Mesenchymal stem cell (in vitro differentiated cells and primary cell): ENCODE measurements around the gene STAG3.
"Not testable (repeated sequence)": the region's sequence is repeated elsewhere in the genome, so short reads cannot be mapped to it uniquely, and the experiment has no call there.

Experiments
- DNase-seq: peaks from one replicate; pipeline ENCODE4 v3.0.0-alpha.2; 2013
- H2AFZ ChIP-seq: one replicate; pipeline ENCODE4 v1.6.1; 2013; ENCODE audit warnings: low read depth, mild to moderate bottlenecking, control low read depth, inconsistent platforms, low read length, moderate library complexity
- H2AK5ac ChIP-seq: 2 replicates; pipeline ENCODE4 v1.6.1; 2013; ENCODE audit warnings: low read length, moderate library complexity, mild to moderate bottlenecking, inconsistent platforms; ENCODE audit not compliant: severe bottlenecking
- H2BK120ac ChIP-seq: one replicate; pipeline ENCODE4 v1.6.1; 2013; ENCODE audit warnings: low read depth, mild to moderate bottlenecking, inconsistent platforms, low read length, moderate library complexity
- H2BK12ac ChIP-seq, 2 experiments: one replicate each; pipeline ENCODE4 v1.6.1; 2013; ENCODE audit warnings: inconsistent platforms in 2 of 2, low read length in 2 of 2, mild to moderate bottlenecking in 2 of 2, moderate library complexity in 2 of 2, control low read depth in 1 of 2
- H2BK15ac ChIP-seq: one replicate; pipeline ENCODE4 v1.6.1; 2013; ENCODE audit warnings: mild to moderate bottlenecking, low read depth, inconsistent platforms; ENCODE audit not compliant: poor library complexity, severe bottlenecking
- H2BK5ac ChIP-seq: 2 replicates; pipeline ENCODE4 v1.6.1; 2013; ENCODE audit warnings: low read depth, mild to moderate bottlenecking, low read length, control low read depth, inconsistent platforms; ENCODE audit not compliant: poor library complexity, severe bottlenecking
- H3K14ac ChIP-seq, 2 experiments: one replicate each; pipeline ENCODE4 v1.6.1; 2013; ENCODE audit warnings: inconsistent platforms in 2 of 2, low read length in 2 of 2, control low read depth in 1 of 2, mild to moderate bottlenecking in 1 of 2, moderate library complexity in 1 of 2
- H3K18ac ChIP-seq, 2 experiments: one replicate each; pipeline ENCODE4 v1.6.1; 2013; ENCODE audit warnings: inconsistent platforms in 2 of 2, low read length in 2 of 2, control low read depth in 1 of 2, low read depth in 1 of 2, mild to moderate bottlenecking in 1 of 2
- H3K23ac ChIP-seq, 2 experiments: one replicate each; pipeline ENCODE4 v1.6.1; 2013; ENCODE audit warnings: inconsistent platforms in 2 of 2, low read length in 2 of 2, mild to moderate bottlenecking in 2 of 2, moderate library complexity in 2 of 2, control low read depth in 1 of 2
- H3K27ac ChIP-seq: 2 replicates; pipeline ENCODE4 v1.5.1; 2013; ENCODE audit warnings: mild to moderate bottlenecking, moderate library complexity, low read length, control low read depth, inconsistent platforms; ENCODE audit not compliant: poor library complexity, severe bottlenecking
- H3K27me3 ChIP-seq, 2 experiments: 2 replicates each; pipeline versions ENCODE4 v1.6.1 to v1.7.0; 2013; ENCODE audit warnings: low read length in 2 of 2, mild to moderate bottlenecking in 2 of 2, moderate library complexity in 2 of 2, control low read depth in 1 of 2, inconsistent platforms in 1 of 2; ENCODE audit not compliant: control insufficient read depth in 1 of 2, insufficient read depth in 1 of 2
- H3K36me3 ChIP-seq, 2 experiments: 2 replicates each; pipeline versions ENCODE4 v1.6.1 to v1.7.0; 2013; ENCODE audit warnings: low read length in 2 of 2, control low read depth in 1 of 2, inconsistent platforms in 1 of 2, low read depth in 1 of 2, mild to moderate bottlenecking in 1 of 2; ENCODE audit not compliant: insufficient read depth in 2 of 2, control insufficient read depth in 1 of 2
- H3K4ac ChIP-seq, 2 experiments: one replicate each; pipeline ENCODE4 v1.6.1; 2013; ENCODE audit warnings: inconsistent platforms in 2 of 2, low read length in 2 of 2, mild to moderate bottlenecking in 2 of 2, moderate library complexity in 2 of 2, control low read depth in 1 of 2, low read depth in 1 of 2
- H3K4me1 ChIP-seq: 2 replicates; pipeline ENCODE4 v1.6.1; 2013; ENCODE audit warnings: low read depth, low read length, control low read depth; ENCODE audit not compliant: control insufficient read depth, insufficient read depth
- H3K4me2 ChIP-seq: 2 replicates; pipeline ENCODE4 v1.6.1; 2013; ENCODE audit warnings: low read length, mild to moderate bottlenecking, inconsistent platforms; ENCODE audit not compliant: poor library complexity, severe bottlenecking
- H3K4me3 ChIP-seq, 2 experiments: 2 replicates each; pipeline versions ENCODE4 v1.5.1 to v1.7.0; 2013; ENCODE audit warnings: low read length in 2 of 2, mild to moderate bottlenecking in 2 of 2, control low read depth in 1 of 2, low read depth in 1 of 2; ENCODE audit not compliant: insufficient read depth in 1 of 2
- H3K79me1 ChIP-seq: replicated peaks from 2 replicates; pipeline ENCODE4 v1.6.1; 2013; ENCODE audit warnings: mild to moderate bottlenecking, control low read depth, low read length, inconsistent platforms; ENCODE audit not compliant: poor library complexity, severe bottlenecking
- H3K9ac ChIP-seq: 2 replicates; pipeline ENCODE4 v1.7.0; 2013; ENCODE audit warnings: mild to moderate bottlenecking, low read length, moderate library complexity
- H3K9me3 ChIP-seq: 2 replicates; pipeline ENCODE4 v1.7.0; 2013; ENCODE audit warnings: mild to moderate bottlenecking, low read length; ENCODE audit not compliant: control insufficient read depth
- H4K8ac ChIP-seq: one replicate; pipeline ENCODE4 v1.6.1; 2013; ENCODE audit warnings: inconsistent platforms, mild to moderate bottlenecking, low read length, moderate library complexity
- H4K91ac ChIP-seq: one replicate; pipeline ENCODE4 v1.6.1; 2013; ENCODE audit warnings: mild to moderate bottlenecking, low read length, inconsistent platforms
- WGBS: methylation state at CpG from one replicate; pipeline ENCODE4 v1.1.7; 2013; ENCODE audit warnings: mixed read lengths; 5-methylcytosine and 5-hydroxymethylcytosine counted together

STAG3 gene

DNA sequence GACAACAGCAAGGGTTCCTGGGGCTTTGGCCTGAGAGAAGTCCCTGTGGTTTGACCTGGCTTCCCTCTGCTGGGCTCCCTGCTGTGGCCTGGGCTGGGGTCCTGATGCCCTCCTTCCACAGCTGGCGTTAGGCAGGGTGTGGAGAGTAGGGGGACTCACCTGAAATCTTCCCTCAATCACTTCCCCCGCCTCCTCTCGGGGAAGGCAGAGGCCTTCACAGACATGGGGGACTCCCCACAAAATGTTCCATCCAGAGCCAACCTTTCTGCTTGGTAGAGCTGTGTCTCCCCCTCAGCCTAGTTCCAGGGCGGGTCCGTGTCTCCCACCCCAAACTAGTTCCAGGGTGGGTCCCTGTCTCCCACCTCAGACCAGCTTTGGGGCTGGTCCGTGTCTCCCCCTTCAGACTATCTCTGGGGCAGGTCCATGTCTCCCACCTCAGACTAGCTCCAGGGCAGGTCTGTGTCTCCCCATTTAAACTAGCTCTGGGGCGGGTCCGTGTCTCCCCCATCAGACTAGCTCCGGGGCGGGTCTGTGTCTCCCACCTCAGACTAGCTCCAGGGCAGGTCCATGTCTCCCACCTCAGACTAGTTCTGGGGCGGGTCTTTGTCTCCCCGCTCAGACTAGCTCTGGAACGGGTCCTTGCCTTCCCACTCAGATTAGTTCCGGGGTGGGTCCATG, 44.2 kb downstream of the STAG3 start:
- Histone ChIP-seq H2AFZ (no peak overlapping the region), H3K9me3 (no peaks in the 10 kb centered on the region), H3K4me3 (no peak overlapping the region), H2BK120ac (no peak overlapping the region), H4K8ac (no peak overlapping the region), H3K4ac (no peak overlapping the region), H4K91ac (no peak overlapping the region), H3K18ac (no peak overlapping the region), H3K27ac (no peak overlapping the region), H2BK12ac (no peak overlapping the region), H3K23ac (no peak overlapping the region), H3K9ac (no peak overlapping the region), H2AK5ac (no peak overlapping the region), H2BK15ac (no peak overlapping the region), H3K36me3 (peaks cover 0 to 57% of the 10 kb centered on the region in 2 experiments), H3K27me3 (no peaks in the 10 kb centered on the region), H3K4me1 (no peaks in the 10 kb centered on the region), H3K79me1 (peaks cover 2% of the 10 kb centered on the region), H3K14ac (no peak overlapping the region), H2BK5ac (no peak overlapping the region), H3K4me2 (no peak overlapping the region)
- 88% methylated on average over 14 of the region's 14 CpGs for WGBS
- DNase-seq: no peak

DNA sequence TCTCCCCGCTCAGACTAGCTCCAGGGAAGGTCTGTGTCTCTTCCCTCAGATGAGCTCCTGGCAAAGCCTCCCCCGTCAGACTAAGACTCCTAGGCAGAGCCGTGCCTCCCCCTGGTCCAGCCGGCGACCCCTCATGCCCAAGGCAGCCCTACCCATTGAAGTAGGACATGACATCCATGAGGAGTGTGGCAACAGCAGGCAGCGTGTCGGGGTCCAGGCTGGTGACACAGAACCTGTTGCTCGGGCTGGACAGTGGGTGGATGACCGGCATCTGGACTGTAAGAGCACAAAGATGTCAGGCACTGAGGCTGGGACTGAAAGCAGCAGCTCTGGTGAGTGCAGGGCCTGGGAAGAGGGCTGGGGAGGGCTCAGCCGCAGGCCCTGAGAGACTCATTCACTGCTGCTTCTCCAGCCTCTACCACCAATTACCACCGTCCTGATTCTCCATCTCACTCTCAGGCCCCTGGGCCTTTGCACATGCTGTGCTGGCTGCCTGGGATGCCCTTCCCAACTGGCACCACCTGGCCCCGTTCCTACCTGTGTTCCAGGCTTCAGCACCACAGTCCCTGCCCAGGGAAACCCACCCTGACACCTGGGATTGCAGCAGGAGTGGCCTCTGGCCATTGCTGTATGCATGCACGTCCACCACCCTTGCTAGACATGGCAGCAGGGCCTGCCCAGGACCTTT, 44.9 kb downstream of the STAG3 start:
- H2AK5ac ChIP-seq: no peak overlapping the region
- no peak overlapping the region for H2AFZ ChIP-seq
- H2BK15ac ChIP-seq: no peak overlapping the region
- no peak overlapping the region for H3K14ac ChIP-seq
- H3K79me1 ChIP-seq: peaks cover 2% of the 10 kb centered on the region
- no peak overlapping the region for H3K27ac ChIP-seq
- H2BK120ac ChIP-seq: no peak overlapping the region
- no peak overlapping the region for H2BK5ac ChIP-seq
- H3K23ac ChIP-seq: no peak overlapping the region
- no peaks in the 10 kb centered on the region for H3K4me1 ChIP-seq
- H3K9me3 ChIP-seq: no peaks in the 10 kb centered on the region
- no peak overlapping the region for H3K4me3 ChIP-seq
- no peak overlapping the region for H2BK12ac ChIP-seq
- no peaks in the 10 kb centered on the region for H3K27me3 ChIP-seq
- no peak overlapping the region for H4K8ac ChIP-seq
- H3K18ac ChIP-seq: no peak overlapping the region
- WGBS: 93% methylated on average over 11 of the region's 13 CpGs
- H3K9ac ChIP-seq: no peak overlapping the region
- no peak overlapping the region for H4K91ac ChIP-seq
- peaks cover 0 to 57% of the 10 kb centered on the region in 2 experiments for H3K36me3 ChIP-seq
- H3K4me2 ChIP-seq: no peak overlapping the region
- no peak overlapping the region for H3K4ac ChIP-seq
- DNase-seq: no peak

DNA sequence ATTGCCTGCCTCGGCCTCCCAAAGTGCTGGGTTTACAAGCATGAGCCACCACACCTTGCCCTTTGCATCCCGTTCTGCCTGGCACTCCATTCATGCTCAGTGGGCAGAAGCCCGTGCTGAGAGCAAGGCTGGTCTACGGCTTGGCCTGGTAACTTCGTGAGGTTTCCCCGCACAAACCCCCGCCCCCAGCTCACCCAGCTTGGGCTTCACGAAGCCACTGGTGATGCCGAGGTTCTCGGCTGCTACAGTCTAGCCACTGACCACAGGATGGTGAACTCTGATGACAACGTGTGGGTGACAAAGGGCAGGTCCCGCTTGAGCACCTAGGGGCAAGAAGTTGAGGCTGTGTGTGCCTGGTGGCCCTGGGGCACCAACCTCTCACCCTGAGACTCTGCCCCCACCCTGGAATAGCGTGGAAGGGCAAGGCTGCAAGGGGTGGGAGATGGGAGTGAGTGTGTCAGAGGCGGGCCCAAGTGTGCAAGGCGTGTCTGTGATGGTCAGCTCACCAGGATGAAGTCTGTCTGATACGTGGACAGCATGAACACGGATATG, 45.7 kb downstream of the STAG3 start:
- H3K27me3 ChIP-seq, H3K9ac ChIP-seq, H3K18ac ChIP-seq, H3K4me2 ChIP-seq, H3K27ac ChIP-seq, H3K9me3 ChIP-seq, DNase-seq, H3K4me1 ChIP-seq, H3K14ac ChIP-seq, H3K23ac ChIP-seq, H4K91ac ChIP-seq, H2AFZ ChIP-seq, H3K79me1 ChIP-seq, H2AK5ac ChIP-seq, H3K4ac ChIP-seq, H4K8ac ChIP-seq, H2BK15ac ChIP-seq, H2BK5ac ChIP-seq, H3K4me3 ChIP-seq, H2BK120ac ChIP-seq, H2BK12ac ChIP-seq: not testable (repeated sequence)
- H3K36me3 ChIP-seq: peaks cover 0 to 62% of the 10 kb centered on the region in 2 experiments
- WGBS: 93% methylated on average over 16 of the region's 17 CpGs

DNA sequence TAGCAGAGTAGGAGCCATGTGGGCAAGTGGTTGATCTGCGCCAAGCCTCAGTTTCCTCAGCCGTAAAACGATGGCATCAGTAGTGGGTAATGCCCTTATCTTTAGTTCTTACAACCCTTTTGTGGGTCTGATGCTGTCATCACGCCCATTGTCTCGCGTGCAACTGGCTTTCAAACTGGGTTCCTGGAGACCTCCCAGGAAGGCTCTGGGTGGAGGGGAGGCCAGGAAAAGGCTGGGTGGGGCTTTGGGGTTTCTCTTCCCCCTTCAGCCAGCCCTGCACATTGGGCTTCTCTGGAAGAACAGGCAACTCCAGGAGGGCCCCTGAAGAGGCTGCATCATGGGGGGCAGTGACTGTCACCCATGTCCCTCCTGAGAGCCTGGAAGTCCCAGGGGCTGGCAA, 47.2 kb downstream of the STAG3 start:
- not testable (repeated sequence) for H3K23ac ChIP-seq, H3K4me2 ChIP-seq, H3K9me3 ChIP-seq

More for the DNA sequence above, 47.2 kb downstream of the STAG3 start:
- H2BK120ac ChIP-seq, H3K9ac ChIP-seq, DNase-seq, H3K4me3 ChIP-seq, H3K27me3 ChIP-seq, H2BK15ac ChIP-seq, H3K27ac ChIP-seq, H2AK5ac ChIP-seq, H3K14ac ChIP-seq, H4K8ac ChIP-seq, H2AFZ ChIP-seq, H2BK12ac ChIP-seq, H3K4me1 ChIP-seq, H3K79me1 ChIP-seq, H3K18ac ChIP-seq, H2BK5ac ChIP-seq, H3K4ac ChIP-seq, H4K91ac ChIP-seq: not testable (repeated sequence)
- WGBS: 93% methylated on average over 6 of the region's 6 CpGs
- peaks cover 0 to 57% of the 10 kb centered on the region in 2 experiments for H3K36me3 ChIP-seq
